HepG2 (cell line): ENCODE measurements around the gene STMN1. TPM values are rescaled to one million over a fixed set of nuclear protein-coding genes. Genes with fewer than 3 reads are reported as not detected.

Source experiments
- ARNT2 ChIP-seq: sonication (generic); formaldehyde crosslinking; IDR thresholded peaks from 2 replicates; pipeline ENCODE4 v1.8.0; 2022; ENCODE audit warnings: mild to moderate bottlenecking, low read depth, missing genetic modification reagents, moderate library complexity
- DPF2 ChIP-seq: sonication (generic); formaldehyde crosslinking; IDR thresholded peaks from 2 replicates; pipeline ENCODE4 v1.4.0; 2020; ENCODE audit warnings: mild to moderate bottlenecking, low read depth, missing genetic modification reagents, borderline replicate concordance
- ERF ChIP-seq: IDR thresholded peaks from 2 replicates; pipeline ENCODE4 v1.6.1; 2018; ENCODE audit warnings: missing biosample characterization, missing genetic modification reagents
- GATAD1 ChIP-seq: IDR thresholded peaks from 2 replicates; pipeline ENCODE4 v1.6.1; 2016; ENCODE audit warnings: missing genetic modification reagents, missing compliant biosample characterization
- HMG20B ChIP-seq: conservative IDR thresholded peaks from 2 replicates; pipeline ENCODE4 v1.6.1; 2016; ENCODE audit warnings: missing genetic modification reagents, missing compliant biosample characterization
- TAF15 ChIP-seq: fragments of 200-400 bp; formaldehyde crosslinking; IDR thresholded peaks from one replicate; pipeline ENCODE4 v1.6.1; 2018; ENCODE audit warnings: mild to moderate bottlenecking, low read depth, low read length; ENCODE audit not compliant: poor library complexity, severe bottlenecking
- ZNF644 ChIP-seq: IDR thresholded peaks from 2 replicates; pipeline ENCODE4 v1.6.1; 2016; ENCODE audit warnings: low read depth
- ZNF670 ChIP-seq: sonication (generic); formaldehyde crosslinking; IDR thresholded peaks from 2 replicates; pipeline ENCODE4 v1.8.0; 2022; ENCODE audit warnings: mild to moderate bottlenecking, missing genetic modification reagents, borderline replicate concordance
- ZNF672 ChIP-seq: sonication (generic); formaldehyde crosslinking; IDR thresholded peaks from 2 replicates; pipeline ENCODE4 v1.8.1; 2022; ENCODE audit warnings: missing genetic modification reagents
- ZNF761 ChIP-seq: sonication (generic); formaldehyde crosslinking; conservative IDR thresholded peaks from 2 replicates; pipeline ENCODE4 v1.4.0; 2020; ENCODE audit warnings: mild to moderate bottlenecking, missing genetic modification reagents
- ZNF772 ChIP-seq: sonication (generic); formaldehyde crosslinking; IDR thresholded peaks from 2 replicates; pipeline ENCODE4 v1.5.0; 2020; ENCODE audit warnings: mild to moderate bottlenecking, missing genetic modification reagents
- ZNF850 ChIP-seq: sonication (generic); formaldehyde crosslinking; conservative IDR thresholded peaks from 2 replicates; pipeline ENCODE4 v1.9.0; 2021; ENCODE audit warnings: mild to moderate bottlenecking, missing genetic modification reagents
- polyA plus RNA-seq, 8 experiments: library from polyadenylated mRNA; depleted of rRNA in 3 of 8; stranded (reverse) in 7 of 8; unstranded in 1 of 8; fragments of >200 nt; fragmentation: Illumina TruSeq in 4 of 8; extraction: Trizol in 4 of 8; gene quantifications; 2 replicates each; pipeline versions ENCODE4 v1.2.1 to v1.2.3, GENCODE V29; 2011 to 2016; ENCODE audit warnings: low read depth in 4 of 8, missing spikeins in 1 of 8, mixed read lengths in 1 of 8; ENCODE audit not compliant: insufficient read depth in 1 of 8
- total RNA-seq, 5 experiments: library from RNA; depleted of rRNA; stranded (reverse); fragments of >200 nt; fragmentation: Illumina TruSeq; extraction: Trizol; gene quantifications; 2 replicates each; pipeline ENCODE4 v1.2.3, GENCODE V29; 2016; ENCODE audit warnings: low read depth in 1 of 5
- TF ChIP-seq, protein P1 (sequence below): sonication (generic); formaldehyde crosslinking; IDR thresholded peaks from 2 replicates; pipeline ENCODE4 v1.4.0; 2020; ENCODE audit warnings: missing genetic modification reagents, mild to moderate bottlenecking, borderline replicate concordance
- TF ChIP-seq, protein P2 (sequence below): IDR thresholded peaks from 2 replicates; pipeline ENCODE4 v1.6.1; 2016; ENCODE audit warnings: control low read depth
- TF ChIP-seq, protein P3 (sequence below): sonication (generic); formaldehyde crosslinking; IDR thresholded peaks from 2 replicates; pipeline ENCODE4 v1.5.1; 2020; ENCODE audit warnings: missing genetic modification reagents, mild to moderate bottlenecking, borderline replicate concordance
- TF ChIP-seq, protein P4 (sequence below): sonication (generic); formaldehyde crosslinking; IDR thresholded peaks from 2 replicates; pipeline ENCODE4 v1.4.0; 2020; ENCODE audit warnings: missing genetic modification reagents
- TF ChIP-seq, protein P5 (sequence below): sonication (generic); formaldehyde crosslinking; IDR thresholded peaks from 2 replicates; pipeline ENCODE4 v1.5.0; 2020; ENCODE audit warnings: mild to moderate bottlenecking, missing genetic modification reagents

STMN1 gene
- total and polyA plus RNA-seq, 2 of the 13 experiments (the other 11 are each of a cell fraction or from before 2014, with no cell fraction given), result 45.9 to 409 TPM

DNA sequence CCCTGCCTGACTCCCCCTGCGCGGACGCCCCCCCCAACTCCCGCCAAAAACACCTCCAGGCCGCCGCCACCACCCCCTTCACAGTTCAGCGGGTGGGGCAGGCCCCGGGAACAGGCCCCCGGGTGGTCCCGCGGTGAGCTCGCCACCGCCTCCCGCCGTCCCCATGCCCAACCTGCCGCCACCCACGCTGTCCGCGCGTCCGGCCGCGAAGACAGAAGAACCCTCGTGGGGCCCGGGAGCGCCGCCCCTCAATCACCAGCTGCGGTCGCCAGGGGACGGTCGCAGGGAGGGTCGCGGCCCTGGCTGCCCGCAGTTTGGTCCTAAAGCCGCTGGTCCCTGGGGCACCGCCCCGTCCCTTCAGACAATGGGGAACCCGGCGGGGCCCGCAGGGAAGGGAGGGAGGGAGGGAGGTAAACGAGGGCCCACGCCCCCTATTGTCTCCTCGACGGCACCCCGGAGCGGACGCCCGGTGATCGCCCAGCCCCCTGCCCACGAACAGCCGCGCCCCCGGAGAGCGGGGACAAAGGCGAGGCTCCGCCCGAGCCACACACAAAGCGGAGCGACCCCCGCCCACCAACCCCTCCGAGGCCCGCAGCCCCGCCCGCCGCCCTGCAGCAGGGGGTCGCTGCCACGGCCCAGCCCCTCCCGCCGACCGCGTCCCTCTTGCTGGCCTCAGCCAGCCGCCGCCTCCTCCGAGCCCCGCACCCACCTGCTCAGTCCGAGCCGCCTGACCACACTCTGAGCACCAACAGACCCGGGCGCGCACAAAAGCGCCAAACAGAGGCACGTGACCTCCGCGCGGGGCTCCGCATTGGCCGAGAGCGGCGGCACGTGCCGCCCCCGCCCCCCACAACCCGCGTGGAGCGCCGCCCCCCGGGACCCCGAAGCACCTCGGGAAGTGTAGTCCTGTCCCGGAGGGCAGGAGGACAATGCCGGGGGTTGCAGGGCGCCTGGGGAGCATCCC is at the start of gene STMN1 (continued):
- TF ChIP-seq, protein P1, sequence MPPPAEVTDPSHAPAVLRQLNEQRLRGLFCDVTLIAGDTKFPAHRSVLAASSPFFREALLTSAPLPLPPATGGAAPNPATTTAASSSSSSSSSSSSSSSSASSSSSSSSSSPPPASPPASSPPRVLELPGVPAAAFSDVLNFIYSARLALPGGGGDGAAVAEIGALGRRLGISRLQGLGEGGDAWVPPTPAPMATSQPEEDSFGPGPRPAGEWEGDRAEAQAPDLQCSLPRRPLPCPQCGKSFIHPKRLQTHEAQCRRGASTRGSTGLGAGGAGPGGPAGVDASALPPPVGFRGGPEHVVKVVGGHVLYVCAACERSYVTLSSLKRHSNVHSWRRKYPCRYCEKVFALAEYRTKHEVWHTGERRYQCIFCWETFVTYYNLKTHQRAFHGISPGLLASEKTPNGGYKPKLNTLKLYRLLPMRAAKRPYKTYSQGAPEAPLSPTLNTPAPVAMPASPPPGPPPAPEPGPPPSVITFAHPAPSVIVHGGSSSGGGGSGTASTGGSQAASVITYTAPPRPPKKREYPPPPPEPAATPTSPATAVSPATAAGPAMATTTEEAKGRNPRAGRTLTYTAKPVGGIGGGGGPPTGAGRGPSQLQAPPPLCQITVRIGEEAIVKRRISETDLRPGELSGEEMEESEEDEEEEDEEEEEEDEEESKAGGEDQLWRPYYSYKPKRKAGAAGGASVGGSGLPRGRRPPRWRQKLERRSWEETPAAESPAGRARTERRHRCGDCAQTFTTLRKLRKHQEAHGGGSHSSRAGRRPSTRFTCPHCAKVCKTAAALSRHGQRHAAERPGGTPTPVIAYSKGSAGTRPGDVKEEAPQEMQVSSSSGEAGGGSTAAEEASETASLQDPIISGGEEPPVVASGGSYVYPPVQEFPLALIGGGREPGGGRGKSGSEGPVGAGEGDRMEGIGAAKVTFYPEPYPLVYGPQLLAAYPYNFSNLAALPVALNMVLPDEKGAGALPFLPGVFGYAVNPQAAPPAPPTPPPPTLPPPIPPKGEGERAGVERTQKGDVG (CRISPR knock-in tag), result no peak
- 0 out of 2 replicates have a peak, but pooled peaks have one; percentile 25 for TF ChIP-seq ERF (CRISPR knock-in tag)
- TF ChIP-seq TAF15, result no peak
- TF ChIP-seq, protein P2, sequence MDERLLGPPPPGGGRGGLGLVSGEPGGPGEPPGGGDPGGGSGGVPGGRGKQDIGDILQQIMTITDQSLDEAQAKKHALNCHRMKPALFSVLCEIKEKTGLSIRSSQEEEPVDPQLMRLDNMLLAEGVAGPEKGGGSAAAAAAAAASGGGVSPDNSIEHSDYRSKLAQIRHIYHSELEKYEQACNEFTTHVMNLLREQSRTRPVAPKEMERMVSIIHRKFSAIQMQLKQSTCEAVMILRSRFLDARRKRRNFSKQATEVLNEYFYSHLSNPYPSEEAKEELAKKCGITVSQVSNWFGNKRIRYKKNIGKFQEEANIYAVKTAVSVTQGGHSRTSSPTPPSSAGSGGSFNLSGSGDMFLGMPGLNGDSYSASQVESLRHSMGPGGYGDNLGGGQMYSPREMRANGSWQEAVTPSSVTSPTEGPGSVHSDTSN (CRISPR knock-in tag), result no peak
- no peak for TF ChIP-seq HMG20B
- 0 out of 2 replicates have a peak, but pooled peaks have one; percentile 25 for TF ChIP-seq ZNF761
- TF ChIP-seq ZNF644 (CRISPR knock-in tag), result no peak
- TF ChIP-seq DPF2 (CRISPR knock-in tag), result no peak
- TF ChIP-seq, protein P3, sequence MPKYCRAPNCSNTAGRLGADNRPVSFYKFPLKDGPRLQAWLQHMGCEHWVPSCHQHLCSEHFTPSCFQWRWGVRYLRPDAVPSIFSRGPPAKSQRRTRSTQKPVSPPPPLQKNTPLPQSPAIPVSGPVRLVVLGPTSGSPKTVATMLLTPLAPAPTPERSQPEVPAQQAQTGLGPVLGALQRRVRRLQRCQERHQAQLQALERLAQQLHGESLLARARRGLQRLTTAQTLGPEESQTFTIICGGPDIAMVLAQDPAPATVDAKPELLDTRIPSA (CRISPR knock-in tag), result 0 out of 2 replicates have a peak, but pooled peaks have one; percentile 60
- TF ChIP-seq ZNF772 (CRISPR knock-in tag), result no peak
- TF ChIP-seq ZNF672 (CRISPR knock-in tag), result no peak
- TF ChIP-seq, protein P4, sequence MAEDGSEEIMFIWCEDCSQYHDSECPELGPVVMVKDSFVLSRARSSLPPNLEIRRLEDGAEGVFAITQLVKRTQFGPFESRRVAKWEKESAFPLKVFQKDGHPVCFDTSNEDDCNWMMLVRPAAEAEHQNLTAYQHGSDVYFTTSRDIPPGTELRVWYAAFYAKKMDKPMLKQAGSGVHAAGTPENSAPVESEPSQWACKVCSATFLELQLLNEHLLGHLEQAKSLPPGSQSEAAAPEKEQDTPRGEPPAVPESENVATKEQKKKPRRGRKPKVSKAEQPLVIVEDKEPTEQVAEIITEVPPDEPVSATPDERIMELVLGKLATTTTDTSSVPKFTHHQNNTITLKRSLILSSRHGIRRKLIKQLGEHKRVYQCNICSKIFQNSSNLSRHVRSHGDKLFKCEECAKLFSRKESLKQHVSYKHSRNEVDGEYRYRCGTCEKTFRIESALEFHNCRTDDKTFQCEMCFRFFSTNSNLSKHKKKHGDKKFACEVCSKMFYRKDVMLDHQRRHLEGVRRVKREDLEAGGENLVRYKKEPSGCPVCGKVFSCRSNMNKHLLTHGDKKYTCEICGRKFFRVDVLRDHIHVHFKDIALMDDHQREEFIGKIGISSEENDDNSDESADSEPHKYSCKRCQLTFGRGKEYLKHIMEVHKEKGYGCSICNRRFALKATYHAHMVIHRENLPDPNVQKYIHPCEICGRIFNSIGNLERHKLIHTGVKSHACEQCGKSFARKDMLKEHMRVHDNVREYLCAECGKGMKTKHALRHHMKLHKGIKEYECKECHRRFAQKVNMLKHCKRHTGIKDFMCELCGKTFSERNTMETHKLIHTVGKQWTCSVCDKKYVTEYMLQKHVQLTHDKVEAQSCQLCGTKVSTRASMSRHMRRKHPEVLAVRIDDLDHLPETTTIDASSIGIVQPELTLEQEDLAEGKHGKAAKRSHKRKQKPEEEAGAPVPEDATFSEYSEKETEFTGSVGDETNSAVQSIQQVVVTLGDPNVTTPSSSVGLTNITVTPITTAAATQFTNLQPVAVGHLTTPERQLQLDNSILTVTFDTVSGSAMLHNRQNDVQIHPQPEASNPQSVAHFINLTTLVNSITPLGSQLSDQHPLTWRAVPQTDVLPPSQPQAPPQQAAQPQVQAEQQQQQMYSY, result no peak
- TF ChIP-seq, protein P5, sequence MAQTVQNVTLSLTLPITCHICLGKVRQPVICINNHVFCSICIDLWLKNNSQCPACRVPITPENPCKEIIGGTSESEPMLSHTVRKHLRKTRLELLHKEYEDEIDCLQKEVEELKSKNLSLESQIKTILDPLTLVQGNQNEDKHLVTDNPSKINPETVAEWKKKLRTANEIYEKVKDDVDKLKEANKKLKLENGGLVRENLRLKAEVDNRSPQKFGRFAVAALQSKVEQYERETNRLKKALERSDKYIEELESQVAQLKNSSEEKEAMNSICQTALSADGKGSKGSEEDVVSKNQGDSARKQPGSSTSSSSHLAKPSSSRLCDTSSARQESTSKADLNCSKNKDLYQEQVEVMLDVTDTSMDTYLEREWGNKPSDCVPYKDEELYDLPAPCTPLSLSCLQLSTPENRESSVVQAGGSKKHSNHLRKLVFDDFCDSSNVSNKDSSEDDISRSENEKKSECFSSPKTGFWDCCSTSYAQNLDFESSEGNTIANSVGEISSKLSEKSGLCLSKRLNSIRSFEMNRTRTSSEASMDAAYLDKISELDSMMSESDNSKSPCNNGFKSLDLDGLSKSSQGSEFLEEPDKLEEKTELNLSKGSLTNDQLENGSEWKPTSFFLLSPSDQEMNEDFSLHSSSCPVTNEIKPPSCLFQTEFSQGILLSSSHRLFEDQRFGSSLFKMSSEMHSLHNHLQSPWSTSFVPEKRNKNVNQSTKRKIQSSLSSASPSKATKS (CRISPR knock-in tag), result no peak
- TF ChIP-seq ZNF850 (CRISPR knock-in tag), result no peak
- no peak for TF ChIP-seq GATAD1 (CRISPR knock-in tag)
- 0 out of 2 replicates have a peak, but pooled peaks have one; percentile 20 for TF ChIP-seq ARNT2
- TF ChIP-seq ZNF670 (CRISPR knock-in tag), result no peak
